ENCODE results near the gene SORCS3.

SORCS3 gene

GRCh38 chr10:105288613-105289012, 647.5 kb downstream of the SORCS3 start:
- no peaks in the 10 kb centered on the region for H3K36me3 ChIP-seq
- H3K27ac ChIP-seq: no peak overlapping the region
- no peak overlapping the region for H3K4me3 ChIP-seq
- no peaks in the 10 kb centered on the region for H4K20me1 ChIP-seq
- TF ChIP-seq Cebpa-rat (IDR thresholded peaks at IDR 0.05): no peak
- no peaks in the 10 kb centered on the region for H3K27me3 ChIP-seq
- no peak overlapping the region for H3K9ac ChIP-seq
- H3K4me1 ChIP-seq: no peaks in the 10 kb centered on the region
- no peaks in the 10 kb centered on the region for H3K9me3 ChIP-seq (replicated peaks in 1 of 11)
- no peak overlapping the region for H3K4me2 ChIP-seq

DNA sequence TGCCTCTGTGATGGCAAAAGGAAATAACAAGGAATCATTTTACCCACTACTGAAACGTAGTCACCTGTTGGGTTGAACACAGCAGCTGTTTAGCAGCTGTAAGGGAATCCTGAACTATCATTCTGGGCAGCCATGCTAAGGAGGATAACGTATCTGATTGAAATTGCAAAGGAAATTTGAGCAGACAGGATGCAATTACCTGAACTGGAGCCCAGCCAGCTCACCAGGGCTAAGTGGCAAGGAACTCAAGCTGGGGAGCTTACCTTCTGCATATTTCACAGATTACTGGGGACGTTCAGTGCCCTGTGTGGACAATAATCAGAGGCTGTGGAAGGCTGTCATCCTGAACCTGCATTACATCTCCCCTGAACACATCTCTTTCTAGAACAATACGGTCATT, 650.5 kb downstream of the SORCS3 start:
- H3K27ac ChIP-seq: no peak overlapping the region
- H3K27me3 ChIP-seq: no peaks in the 10 kb centered on the region
- no peaks in the 10 kb centered on the region for H4K20me1 ChIP-seq
- H3K9me3 ChIP-seq (replicated peaks in 1 of 11): no peaks in the 10 kb centered on the region
- H3K4me2 ChIP-seq: no peak overlapping the region
- no peak for TF ChIP-seq Cebpa-rat (IDR thresholded peaks at IDR 0.05)
- no peak overlapping the region for H3K9ac ChIP-seq
- no peaks in the 10 kb centered on the region for H3K36me3 ChIP-seq
- no peak overlapping the region for H3K4me3 ChIP-seq
- no peaks in the 10 kb centered on the region for H3K4me1 ChIP-seq

DNA sequence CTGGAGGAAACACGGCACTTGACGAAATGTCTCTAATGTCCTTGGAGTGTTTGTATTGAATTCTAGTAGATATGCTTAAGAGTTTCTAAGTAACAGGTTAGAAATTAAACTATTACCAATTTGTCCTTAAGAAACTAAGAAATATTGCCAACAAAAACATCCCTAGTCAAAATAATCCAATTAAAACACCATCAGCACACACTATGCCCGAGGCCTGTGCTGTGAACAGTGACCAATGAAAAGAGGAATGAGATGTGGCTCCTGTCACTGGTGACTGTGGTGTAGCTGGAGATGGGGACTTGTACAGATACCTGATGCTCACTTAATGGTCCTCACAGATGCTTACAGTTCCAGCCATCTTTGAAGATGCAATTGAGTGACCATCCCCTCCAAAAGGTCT, 651.1 kb downstream of the SORCS3 start:
- TF ChIP-seq Cebpa-rat (IDR thresholded peaks at IDR 0.05): no peak
- H3K4me2 ChIP-seq: no peak overlapping the region
- no peak overlapping the region for H3K4me3 ChIP-seq
- H3K4me1 ChIP-seq: no peaks in the 10 kb centered on the region
- H3K27ac ChIP-seq: no peak overlapping the region
- H3K36me3 ChIP-seq: no peaks in the 10 kb centered on the region
- H3K9me3 ChIP-seq (replicated peaks in 1 of 11): no peaks in the 10 kb centered on the region
- H4K20me1 ChIP-seq: no peaks in the 10 kb centered on the region
- no peaks in the 10 kb centered on the region for H3K27me3 ChIP-seq
- no peak overlapping the region for H3K9ac ChIP-seq
